Rectal smooth muscle tissue (tissue), 1 donor: ENCODE data around the gene WDR18.
"Not testable (repeated sequence)": the region's sequence is repeated elsewhere in the genome, so short reads cannot be mapped to it uniquely, and the experiment has no call there.

Source experiments
- H3K27ac ChIP-seq: one replicate; pipeline ENCODE4 v1.7.0; 2013; ENCODE audit warnings: low read depth, low read length, inconsistent platforms
- H3K27me3 ChIP-seq: one replicate; pipeline ENCODE4 v1.7.0; 2013; ENCODE audit warnings: low read length; ENCODE audit not compliant: control insufficient read depth, insufficient read depth
- H3K36me3 ChIP-seq: one replicate; pipeline ENCODE4 v1.7.0; 2013; ENCODE audit warnings: low read length; ENCODE audit not compliant: control insufficient read depth, insufficient read depth
- H3K4me1 ChIP-seq: one replicate; pipeline ENCODE4 v1.7.0; 2013; ENCODE audit warnings: low read length; ENCODE audit not compliant: control insufficient read depth, insufficient read depth
- H3K4me3 ChIP-seq: one replicate; pipeline ENCODE4 v1.7.0; 2013; ENCODE audit warnings: low read length
- H3K9ac ChIP-seq: one replicate; pipeline ENCODE4 v1.7.0; 2013; ENCODE audit warnings: low read length

Gene WDR18

DNA sequence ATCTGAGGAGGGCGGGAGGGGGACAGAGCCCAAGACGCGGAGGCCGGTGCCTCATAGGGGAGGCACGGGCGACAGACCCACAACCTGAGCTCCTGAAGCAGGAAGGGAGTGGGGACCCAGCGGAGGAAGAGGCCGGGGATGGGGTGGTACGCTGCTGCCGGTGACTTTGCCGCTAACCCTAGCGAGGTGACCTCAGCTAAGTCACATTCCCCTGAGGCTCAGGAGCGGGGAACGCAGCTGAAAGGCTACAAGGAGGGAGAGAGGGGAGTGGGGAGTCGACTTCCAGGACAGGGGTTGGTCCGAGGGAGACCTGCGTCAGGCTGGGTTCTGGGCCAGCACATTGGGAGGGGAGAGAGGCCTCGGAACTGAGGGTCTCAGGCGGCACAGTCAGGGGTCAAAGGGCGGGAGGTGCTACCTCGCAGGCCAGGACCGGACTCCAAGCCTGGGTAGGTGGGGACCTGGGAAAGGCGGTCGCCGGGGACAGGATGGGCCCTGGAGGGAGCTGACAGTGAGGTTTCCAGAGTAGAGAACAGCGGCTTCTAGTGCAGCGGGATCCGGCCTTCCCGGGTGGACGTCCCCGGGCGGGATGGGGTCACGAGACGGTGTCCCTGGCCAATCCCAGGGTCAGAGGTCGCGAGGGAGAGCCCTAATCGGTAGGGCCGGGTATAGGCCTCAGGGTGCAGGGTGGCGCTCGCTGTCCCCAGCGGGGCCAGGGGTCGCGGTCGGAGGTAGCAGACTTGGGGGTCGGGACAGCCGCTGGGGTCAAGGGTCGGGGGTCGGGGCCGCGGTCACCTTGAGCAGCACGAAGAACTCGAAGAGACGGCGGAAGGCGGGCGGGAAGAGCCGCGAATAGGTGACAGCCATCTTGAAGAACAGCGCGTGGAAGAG is 36.1 kb downstream of the WDR18 start:
- Histone ChIP-seq H3K4me1 (peaks cover 29% of the 10 kb centered on the region), H3K27ac (peak overlapping the region; percentile 64), H3K9ac (peak overlapping the region; percentile 14), H3K4me3 (peak overlapping the region; percentile 77), H3K36me3 (no peaks in the 10 kb centered on the region), H3K27me3 (no peaks in the 10 kb centered on the region)

DNA sequence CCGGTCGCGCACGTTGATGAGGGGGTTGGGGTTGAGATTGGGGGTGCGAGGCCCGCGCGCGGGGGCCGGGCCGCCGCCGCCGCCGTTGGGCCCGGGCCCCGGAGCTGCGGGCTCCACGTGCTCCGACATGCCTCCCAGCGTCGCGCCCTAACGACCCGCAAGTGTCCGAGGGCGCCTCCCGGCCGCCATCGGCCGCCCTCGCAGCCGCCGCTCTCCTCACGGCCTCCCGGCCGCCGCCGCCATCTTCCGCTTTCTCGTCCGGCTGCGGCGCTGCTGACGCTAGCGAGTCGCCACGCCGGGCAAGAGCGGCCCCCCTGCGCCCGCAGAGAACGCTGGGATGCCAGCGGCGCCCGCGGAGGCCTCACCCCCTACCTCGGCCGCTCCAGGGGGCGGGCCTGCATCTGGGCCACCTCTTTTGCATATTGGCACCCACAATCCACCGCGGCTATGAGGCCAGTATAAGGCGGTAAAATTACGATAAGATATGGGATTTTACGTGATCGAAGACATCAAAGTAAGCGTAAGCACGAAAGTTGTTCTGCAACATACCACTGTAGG is 36.8 kb downstream of the WDR18 start, which contains the start of gene TMEM259:
TMEM259 (minus strand) TSS at position 256 of the 558 bp plus-strand sequence; CDS start at position 129, 127 bp downstream.
- peak within 1 kb of the TSS; percentile 40 for H3K9ac ChIP-seq
- H3K4me3 ChIP-seq: peak within 1 kb of the TSS; percentile 77
- H3K4me1 ChIP-seq: peaks cover 29% of the 10 kb centered on the region
- H3K27ac ChIP-seq: peak within 1 kb of the TSS; percentile 90
- no peaks in the 10 kb centered on the region for H3K36me3 ChIP-seq
- no peaks in the 10 kb centered on the region for H3K27me3 ChIP-seq

DNA sequence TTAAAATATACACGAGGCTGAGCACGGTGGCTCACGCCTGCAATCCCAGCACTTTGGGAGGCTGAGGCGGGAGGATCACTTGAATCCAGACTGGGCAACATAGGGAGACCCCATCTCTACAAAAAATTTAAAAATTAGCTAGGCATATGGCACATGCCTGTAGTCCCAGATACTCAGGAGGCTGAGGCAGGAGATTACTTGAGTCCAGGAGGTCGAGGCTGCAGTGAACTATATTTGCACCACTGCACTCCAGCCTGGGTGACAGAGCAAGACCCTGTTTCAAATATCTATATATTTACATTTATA is 39.7 kb downstream of the WDR18 start:
- not testable (repeated sequence) for H3K9ac ChIP-seq, H3K27me3 ChIP-seq, H3K36me3 ChIP-seq, H3K4me3 ChIP-seq, H3K27ac ChIP-seq, H3K4me1 ChIP-seq

DNA sequence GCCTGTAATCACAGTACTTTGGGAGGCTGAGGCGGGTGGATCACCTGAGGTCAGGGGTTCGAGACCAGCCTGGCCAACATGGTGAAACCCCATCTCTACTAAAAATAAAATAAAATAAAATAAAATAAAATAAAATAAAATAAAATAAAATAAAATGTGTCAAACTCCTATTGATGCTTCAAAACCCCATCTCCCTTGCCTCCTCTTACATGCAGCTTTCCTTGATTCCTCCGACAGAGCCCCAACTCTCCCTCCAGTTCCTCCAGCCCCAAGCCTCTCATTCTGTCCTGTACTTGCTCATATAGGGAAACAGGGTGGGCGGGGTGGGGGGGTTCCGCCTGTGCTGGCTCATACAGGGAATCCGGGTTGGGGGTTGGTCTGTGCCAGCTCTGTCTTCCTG is 40.9 kb downstream of the WDR18 start:
- H3K27me3 ChIP-seq, H3K4me3 ChIP-seq, H3K27ac ChIP-seq, H3K9ac ChIP-seq, H3K36me3 ChIP-seq, H3K4me1 ChIP-seq: not testable (repeated sequence)

DNA sequence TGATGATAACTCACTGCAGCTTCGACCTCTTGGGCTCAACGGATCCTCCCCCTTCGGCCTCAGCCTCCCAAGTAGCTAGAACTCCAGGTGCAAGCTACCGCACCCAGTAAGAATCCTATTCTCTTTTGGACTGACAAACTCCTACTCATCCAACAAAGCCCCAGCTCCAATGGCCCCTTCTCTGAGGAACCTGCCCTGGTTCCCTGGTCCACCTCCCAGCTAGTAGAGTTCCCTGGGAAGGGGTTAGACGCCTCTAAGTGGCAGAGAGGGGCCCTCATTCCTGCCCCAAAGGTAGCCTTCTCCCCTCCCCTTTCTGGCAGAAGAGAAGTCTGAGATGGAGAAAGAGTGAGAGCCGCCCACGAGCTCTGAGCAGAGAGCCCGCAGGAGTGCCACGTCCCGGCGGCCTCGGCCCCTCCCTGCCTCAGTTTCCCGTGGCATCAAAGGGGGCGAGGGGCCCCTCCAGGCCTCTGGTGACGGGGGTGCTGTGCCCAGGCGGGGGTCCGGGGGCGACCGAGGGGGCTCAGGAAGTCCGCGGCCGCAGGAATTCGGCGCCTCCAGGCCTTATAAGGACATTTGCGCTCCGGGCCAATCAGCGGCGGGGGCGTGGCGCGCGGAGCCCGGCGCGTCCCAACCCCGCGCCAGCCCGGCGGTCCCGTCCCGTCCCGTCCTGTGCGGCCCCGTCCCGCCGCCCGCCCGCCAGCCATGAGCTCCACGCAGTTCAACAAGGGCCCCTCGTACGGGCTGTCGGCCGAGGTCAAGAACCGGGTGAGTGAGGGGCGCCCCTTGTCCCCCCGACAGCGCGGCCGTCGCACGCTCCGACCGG is 42.0 kb downstream of the WDR18 start, which contains the start of gene CNN2:
CNN2 (plus strand) TSS at position 649 of the 823 bp plus-strand sequence; CDS start at position 703, 54 bp downstream.
- Histone ChIP-seq H3K9ac (peak within 1 kb of the TSS; percentile 73), H3K36me3 (no peaks in the 10 kb centered on the region), H3K27ac (peak within 1 kb of the TSS; percentile 99), H3K27me3 (no peaks in the 10 kb centered on the region), H3K4me3 (peak within 1 kb of the TSS; percentile 90), H3K4me1 (peaks cover 3% of the 10 kb centered on the region)

DNA sequence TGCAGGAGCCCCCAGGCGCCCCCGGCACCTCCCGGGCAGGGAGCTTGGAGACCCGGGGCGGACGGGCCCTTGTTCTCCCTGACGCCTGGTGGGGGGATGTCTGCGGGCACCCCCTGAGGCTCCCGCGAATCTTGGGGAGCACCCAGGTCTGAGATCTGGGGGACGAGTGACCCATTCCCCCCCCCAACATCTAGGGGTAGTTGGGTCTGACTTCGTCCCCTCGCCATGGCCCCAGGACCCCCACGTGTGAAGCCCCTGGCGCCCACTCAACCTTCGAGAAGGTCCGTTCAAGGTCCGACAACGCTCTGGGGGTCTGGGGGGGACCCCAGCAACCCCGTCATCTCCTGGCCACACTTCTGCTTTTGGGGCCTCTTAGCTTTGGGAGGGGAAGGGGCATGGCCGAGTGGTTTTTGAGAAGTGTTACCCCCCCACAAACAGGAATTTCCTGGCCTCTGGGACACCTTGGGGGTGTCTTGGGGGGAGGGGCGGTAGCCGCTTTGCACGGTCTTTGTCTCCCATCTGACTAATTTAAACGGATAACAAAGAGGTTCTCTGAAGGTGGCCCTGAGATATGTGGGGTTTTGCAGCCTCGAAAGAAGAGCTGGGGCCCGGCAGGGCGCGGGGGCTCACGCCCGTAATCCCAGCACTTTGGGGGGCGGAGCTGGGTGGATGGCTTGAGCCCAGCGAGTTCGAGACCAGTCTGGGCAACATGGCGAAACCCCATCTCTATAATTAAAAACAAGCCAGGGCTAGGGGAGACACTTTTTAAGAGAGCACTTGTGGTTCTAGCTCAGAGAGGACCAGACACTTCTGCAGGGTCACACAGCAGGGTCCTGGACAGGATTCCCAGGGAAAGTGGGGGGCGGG is 42.9 kb downstream of the WDR18 start:
- H3K9ac ChIP-seq: peak overlapping the region; percentile 73
- peaks cover 3% of the 10 kb centered on the region for H3K4me1 ChIP-seq
- H3K4me3 ChIP-seq: peak overlapping the region; percentile 90
- no peaks in the 10 kb centered on the region for H3K27me3 ChIP-seq
- peaks cover under 1% of the 10 kb centered on the region for H3K36me3 ChIP-seq
- peak overlapping the region; percentile 99 for H3K27ac ChIP-seq

DNA sequence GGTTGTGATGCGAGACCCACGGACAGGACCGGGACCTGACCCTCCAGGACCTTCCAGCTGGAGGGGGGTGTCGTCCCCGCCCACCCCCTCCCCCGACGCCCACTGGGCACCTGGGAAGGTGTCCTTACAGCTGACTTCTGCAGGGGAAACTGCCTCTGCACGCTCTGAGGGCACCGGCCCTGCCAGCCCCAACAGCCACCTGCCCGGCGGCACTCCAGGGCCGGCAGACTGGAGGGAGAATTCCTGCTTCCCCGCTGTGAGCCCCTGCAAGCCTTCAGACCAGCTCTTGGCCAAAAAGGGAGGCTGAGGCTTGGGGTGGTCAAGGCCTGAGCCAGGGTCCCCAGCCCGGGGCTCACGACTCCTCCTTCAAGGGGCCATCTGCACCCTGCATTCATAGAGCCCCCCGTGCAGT is 43.5 kb downstream of the WDR18 start:
- Histone ChIP-seq H3K4me1 (peaks cover 3% of the 10 kb centered on the region), H3K27ac (peak overlapping the region; percentile 99), H3K27me3 (no peaks in the 10 kb centered on the region), H3K36me3 (peaks cover 7% of the 10 kb centered on the region), H3K9ac (no peak overlapping the region), H3K4me3 (peak overlapping the region; percentile 90)

DNA sequence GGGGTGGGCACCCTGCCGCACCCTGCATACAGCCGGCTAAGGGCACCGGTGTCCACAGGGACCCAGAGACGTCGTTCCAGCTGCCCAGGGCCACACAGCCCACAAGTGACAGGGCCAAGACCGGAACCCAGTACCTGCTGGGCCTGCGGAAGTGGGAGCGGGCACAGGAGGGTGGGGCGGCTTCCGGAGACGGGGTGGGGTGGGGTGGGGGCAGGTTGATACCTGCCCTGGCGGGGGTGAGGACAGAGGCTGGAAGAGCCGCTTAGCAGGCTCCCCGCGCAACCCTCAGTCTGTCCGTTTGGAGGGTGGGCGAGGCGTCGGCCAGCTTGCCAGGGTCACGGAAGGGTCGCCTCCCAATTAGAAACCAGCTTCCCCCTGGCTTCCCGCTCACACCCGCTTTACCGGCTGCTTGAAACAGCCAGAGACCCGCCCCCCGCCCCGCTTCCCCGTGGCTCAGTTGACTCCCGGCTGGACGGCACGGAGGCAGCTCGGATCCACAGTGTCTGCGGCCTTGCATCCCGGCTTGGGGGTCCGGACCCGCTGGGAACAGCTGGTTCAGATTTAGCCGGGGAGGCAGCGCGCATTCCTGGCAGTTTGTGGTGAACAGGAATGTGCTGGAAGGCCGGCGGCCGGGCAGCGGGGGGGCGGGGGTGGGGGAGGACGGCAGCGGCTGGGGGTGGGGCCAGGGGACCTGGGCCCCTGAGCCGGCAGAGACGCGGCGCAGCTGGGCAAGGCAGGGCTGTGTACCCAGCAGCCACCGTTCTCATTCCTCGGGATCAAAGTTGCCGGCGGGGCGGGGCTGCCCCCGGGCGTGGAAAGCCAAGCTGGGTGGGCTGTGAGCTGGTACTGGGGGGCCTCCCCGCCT is 44.1 kb downstream of the WDR18 start:
- peaks cover 3% of the 10 kb centered on the region for H3K4me1 ChIP-seq
- H3K27me3 ChIP-seq: no peaks in the 10 kb centered on the region
- H3K4me3 ChIP-seq: peak overlapping the region; percentile 90
- H3K27ac ChIP-seq: peak overlapping the region; percentile 99
- H3K9ac ChIP-seq: no peak overlapping the region
- H3K36me3 ChIP-seq: peaks cover 7% of the 10 kb centered on the region

DNA sequence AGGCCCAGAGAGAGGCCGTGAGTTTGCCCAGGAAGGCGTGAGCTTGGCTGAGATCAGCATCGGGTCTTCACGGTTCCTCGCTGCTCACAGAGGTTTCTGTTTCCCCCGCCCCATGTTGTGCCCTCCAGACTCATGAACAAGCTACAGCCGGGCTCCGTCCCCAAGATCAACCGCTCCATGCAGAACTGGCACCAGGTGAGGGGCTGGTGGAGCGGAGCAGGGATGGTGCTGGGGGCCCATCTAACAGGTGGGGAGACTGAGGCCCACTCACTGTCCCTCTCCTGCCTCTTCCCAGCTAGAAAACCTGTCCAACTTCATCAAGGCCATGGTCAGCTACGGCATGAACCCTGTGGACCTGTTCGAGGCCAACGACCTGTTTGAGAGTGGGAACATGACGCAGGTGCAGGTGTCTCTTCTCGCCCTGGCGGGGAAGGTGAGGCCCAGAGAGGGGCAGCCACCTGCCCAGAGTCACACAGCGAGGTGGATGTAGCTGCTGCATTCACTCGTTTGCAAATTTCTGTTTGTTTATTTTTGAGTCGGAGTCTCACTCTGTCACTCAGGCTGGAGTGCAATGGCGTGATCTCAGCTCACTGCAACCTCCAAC is 48.2 kb downstream of the WDR18 start:
- Histone ChIP-seq H3K36me3 (peaks cover 15% of the 10 kb centered on the region), H3K4me3 (no peak overlapping the region), H3K4me1 (peaks cover 3% of the 10 kb centered on the region)

DNA sequence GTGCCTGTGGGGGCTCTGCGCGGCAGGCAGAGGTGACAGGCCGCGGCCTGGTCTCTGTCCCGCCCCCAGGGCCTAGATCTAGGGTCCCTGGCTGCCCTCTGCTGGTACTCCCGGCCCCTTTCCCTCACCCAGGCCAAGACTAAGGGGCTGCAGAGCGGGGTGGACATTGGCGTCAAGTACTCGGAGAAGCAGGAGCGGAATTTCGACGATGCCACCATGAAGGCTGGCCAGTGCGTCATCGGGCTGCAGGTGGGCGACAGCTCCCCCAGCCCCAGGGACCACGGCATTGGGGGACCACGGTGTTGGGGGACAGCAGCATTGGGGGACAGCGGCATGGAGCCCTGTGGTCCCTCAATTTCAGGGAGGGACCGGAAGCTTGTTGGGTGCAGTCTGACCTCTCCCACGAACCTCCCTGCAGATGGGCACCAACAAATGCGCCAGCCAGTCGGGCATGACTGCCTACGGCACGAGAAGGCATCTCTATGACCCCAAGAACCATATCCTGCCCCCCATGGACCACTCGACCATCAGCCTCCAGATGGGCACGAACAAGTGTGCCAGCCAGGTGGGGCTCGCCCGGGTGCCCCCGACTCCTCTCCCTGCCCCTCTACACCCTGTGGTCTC is 52.0 kb downstream of the WDR18 start:
- Histone ChIP-seq H3K36me3 (peaks cover 15% of the 10 kb centered on the region), H3K9ac (no peak overlapping the region), H3K27ac (no peak overlapping the region), H3K4me1 (peaks cover 9% of the 10 kb centered on the region), H3K4me3 (no peak overlapping the region), H3K27me3 (no peaks in the 10 kb centered on the region)

More for the DNA sequence above, 48.2 kb downstream of the WDR18 start:
- H3K27me3 ChIP-seq: no peaks in the 10 kb centered on the region
- H3K27ac ChIP-seq: no peak overlapping the region
- no peak overlapping the region for H3K9ac ChIP-seq
